H1 (cell line): ENCODE results near the gene LPP. TPM values are rescaled to one million over a fixed set of nuclear protein-coding genes. Genes with fewer than 3 reads are reported as not detected.

Experiments
- CTCF ChIA-PET: fragments of 300-600 bp; sonication (Branson Sonifier 250); formaldehyde crosslinking; loops from one replicate; lab custom pipeline; 2021; ENCODE audit not compliant: partially characterized antibody; lab: Charles Lee
- POLR2A ChIA-PET: fragments of 300-600 bp; sonication (Branson Sonifier 250); formaldehyde crosslinking; loops from one replicate; lab custom pipeline; 2021; ENCODE audit warnings: inconsistent platforms; ENCODE audit not compliant: partially characterized antibody; lab: Charles Lee
- DNase-seq, 2 experiments: peaks; one replicate each; pipeline versions ENCODE4 v3.0.0 to v3.0.0-alpha.2; 2010 to 2022; ENCODE audit warnings: low spot score in 2 of 2, low read depth in 1 of 2, mixed read lengths in 1 of 2
- FAIRE-seq: peaks from 2 replicates; lab custom pipeline; 2011; peaks lifted over from hg19 to GRCh38; lab: Jason Lieb, UNC
- H2AFZ ChIP-seq: 2 replicates; pipeline ENCODE4 v1.8.1; 2012; ENCODE audit warnings: low read length, inconsistent platforms
- H2AK5ac ChIP-seq: 2 replicates; pipeline ENCODE4 v1.6.1; 2013; ENCODE audit warnings: low read depth, low read length
- H2BK120ac ChIP-seq: replicated peaks from 2 replicates; pipeline ENCODE3; 2013; ENCODE audit warnings: low read depth, low read length, inconsistent platforms
- H2BK12ac ChIP-seq: 2 replicates; pipeline ENCODE4 v1.6.1; 2013; ENCODE audit warnings: low read depth, low read length
- H2BK15ac ChIP-seq: 2 replicates; pipeline ENCODE4 v1.6.1; 2013; ENCODE audit warnings: low read length
- H2BK20ac ChIP-seq: 2 replicates; pipeline ENCODE4 v1.6.1; 2013; ENCODE audit warnings: low read length
- H2BK5ac ChIP-seq: 2 replicates; pipeline ENCODE4 v1.6.1; 2013; ENCODE audit warnings: low read depth, low read length
- H3K14ac ChIP-seq: 2 replicates; pipeline ENCODE4 v1.6.1; 2013; ENCODE audit warnings: inconsistent platforms; ENCODE audit not compliant: insufficient read length
- H3K18ac ChIP-seq: 2 replicates; pipeline ENCODE4 v1.6.1; 2013; ENCODE audit warnings: low read length; ENCODE audit errors: extremely low read depth
- H3K23ac ChIP-seq: 2 replicates; pipeline ENCODE4 v1.6.1; 2013; ENCODE audit warnings: inconsistent platforms; ENCODE audit not compliant: insufficient read length
- H3K23me2 ChIP-seq: 2 replicates; pipeline ENCODE4 v1.6.1; 2013; ENCODE audit warnings: low read depth, low read length
- H3K27ac ChIP-seq: 2 replicates; pipeline ENCODE4 v1.6.1; 2011; ENCODE audit warnings: low read depth, low read length, inconsistent platforms
- H3K27me3 ChIP-seq, 4 experiments: replicated peaks in 1 of 4; 1 replicate in 1 of 4; 2 replicates in 3 of 4; pipeline versions ENCODE4 v1.6.1 to v1.8.1; 2011 to 2013; ENCODE audit warnings: low read length in 3 of 4, mild to moderate bottlenecking in 3 of 4, inconsistent platforms in 2 of 4, mixed read lengths in 2 of 4, moderate library complexity in 1 of 4; ENCODE audit not compliant: control insufficient read depth in 3 of 4, insufficient read depth in 3 of 4; ENCODE audit errors: extremely low read depth in 1 of 4
- H3K36me3 ChIP-seq, 4 experiments: 2 replicates each; pipeline versions ENCODE4 v1.6.1 to v1.8.1; 2011 to 2013; ENCODE audit warnings: mild to moderate bottlenecking in 4 of 4, low read length in 3 of 4, moderate library complexity in 2 of 4, control low read depth in 1 of 4, inconsistent platforms in 1 of 4; ENCODE audit not compliant: insufficient read depth in 4 of 4, control insufficient read depth in 2 of 4
- H3K4ac ChIP-seq: replicated peaks from 2 replicates; pipeline ENCODE3; 2013; ENCODE audit warnings: low read length, low read depth, mixed read lengths, inconsistent platforms; ENCODE audit not compliant: insufficient read length
- H3K4me1 ChIP-seq, 4 experiments: replicated peaks in 1 of 4; 1 replicate in 1 of 4; 2 replicates in 3 of 4; pipeline versions ENCODE4 v1.6.1 to v1.8.1; 2011 to 2013; ENCODE audit warnings: low read length in 3 of 4, inconsistent platforms in 2 of 4, mixed read lengths in 1 of 4; ENCODE audit not compliant: insufficient read depth in 4 of 4, control insufficient read depth in 3 of 4
- H3K4me2 ChIP-seq, 2 experiments: 2 replicates each; pipeline versions ENCODE4 v1.6.1 to v1.8.1; 2011 to 2013; ENCODE audit warnings: low read depth in 2 of 2, low read length in 2 of 2, control low read depth in 1 of 2, inconsistent platforms in 1 of 2, mild to moderate bottlenecking in 1 of 2; ENCODE audit not compliant: insufficient read depth in 1 of 2
- H3K4me3 ChIP-seq, 4 experiments: fragments of 200-600, 300-600 bp in 1 of 4; sonication (generic), shearing (Covaris generic), sonication (Bioruptor Twin) in 1 of 4; 2 replicates each; pipeline versions ENCODE4 v1.5.1 to v1.8.1; 2011 to 2016; ENCODE audit warnings: low read length in 4 of 4, low read depth in 3 of 4, control low read depth in 2 of 4, inconsistent platforms in 2 of 4, mild to moderate bottlenecking in 2 of 4, mixed read lengths in 1 of 4, moderate library complexity in 1 of 4; ENCODE audit not compliant: insufficient read depth in 2 of 4; ENCODE audit errors: extremely low read depth in 1 of 4
- H3K56ac ChIP-seq: replicated peaks from 2 replicates; pipeline ENCODE3; 2013; ENCODE audit warnings: low read depth, mild to moderate bottlenecking, mixed read lengths, low read length, inconsistent platforms; ENCODE audit not compliant: insufficient read length
- H3K79me1 ChIP-seq: 2 replicates; pipeline ENCODE4 v1.6.1; 2013; ENCODE audit warnings: low read depth, low read length, control low read depth
- H3K79me2 ChIP-seq, 2 experiments: 2 replicates each; pipeline versions ENCODE4 v1.6.1 to v1.8.1; 2012 to 2013; ENCODE audit warnings: low read length in 2 of 2, mild to moderate bottlenecking in 2 of 2, inconsistent platforms in 1 of 2; ENCODE audit not compliant: insufficient read depth in 2 of 2, control insufficient read depth in 1 of 2
- H3K9ac ChIP-seq, 4 experiments: replicated peaks in 1 of 4; 1 replicate in 1 of 4; 2 replicates in 3 of 4; pipeline versions ENCODE4 v1.6.1 to v1.8.1; 2011 to 2013; ENCODE audit warnings: low read depth in 3 of 4, low read length in 3 of 4, control low read depth in 2 of 4, mild to moderate bottlenecking in 2 of 4, moderate library complexity in 2 of 4, inconsistent platforms in 1 of 4; ENCODE audit errors: extremely low read depth in 1 of 4
- H3K9me3 ChIP-seq, 2 experiments: 2 replicates each; pipeline versions ENCODE4 v1.6.1 to v1.8.1; 2012 to 2013; ENCODE audit warnings: mild to moderate bottlenecking in 2 of 2, moderate library complexity in 2 of 2, control low read depth in 1 of 2, inconsistent platforms in 1 of 2, low read depth in 1 of 2, low read length in 1 of 2, mixed read lengths in 1 of 2; ENCODE audit not compliant: insufficient read depth in 2 of 2
- H4K20me1 ChIP-seq, 2 experiments: replicated peaks in 1 of 2; 2 replicates each; pipeline versions ENCODE3 to v1.8.1; 2011 to 2013; ENCODE audit warnings: inconsistent platforms in 2 of 2, low read length in 2 of 2, mild to moderate bottlenecking in 1 of 2; ENCODE audit not compliant: insufficient read depth in 2 of 2, control insufficient read depth in 1 of 2
- H4K5ac ChIP-seq: 2 replicates; pipeline ENCODE4 v1.6.1; 2013; ENCODE audit warnings: low read length, low read depth, mixed read lengths, inconsistent platforms; ENCODE audit not compliant: insufficient read length
- H4K8ac ChIP-seq: 2 replicates; pipeline ENCODE4 v1.8.0; 2013; ENCODE audit warnings: mild to moderate bottlenecking, moderate library complexity, low read length, inconsistent platforms; ENCODE audit not compliant: insufficient read depth; ENCODE audit errors: extremely low read depth
- H4K91ac ChIP-seq: replicated peaks from 2 replicates; pipeline ENCODE3; 2013; ENCODE audit warnings: low read length, mixed read lengths, inconsistent platforms; ENCODE audit not compliant: insufficient read length
- BRCA1 ChIP-seq: IDR thresholded peaks from 2 replicates; pipeline ENCODE4 v1.6.1; 2012; ENCODE audit warnings: low read depth, low read length, improper control_type of control experiment
- CBX8 ChIP-seq: fragments of 300-800, 300-1000 bp; sonication (generic); IDR thresholded peaks from 2 replicates; pipeline ENCODE4 v1.7.1; 2016; ENCODE audit warnings: low read depth, low read length, borderline replicate concordance
- CHD2 ChIP-seq: IDR thresholded peaks from 2 replicates; pipeline ENCODE4 v1.6.1; 2012; ENCODE audit warnings: low read length, improper control_type of control experiment
- CREB1 ChIP-seq: IDR thresholded peaks from 2 replicates; pipeline ENCODE4 v1.6.1; 2012; ENCODE audit warnings: inconsistent platforms
- EGR1 ChIP-seq: IDR thresholded peaks from 2 replicates; pipeline ENCODE4 v1.6.1; 2011; ENCODE audit warnings: low read depth, low read length, borderline replicate concordance
- FOSL1 ChIP-seq: IDR thresholded peaks from 2 replicates; pipeline ENCODE4 v1.6.1; 2011; ENCODE audit warnings: mild to moderate bottlenecking, low read depth, low read length, moderate library complexity; ENCODE audit not compliant: insufficient read depth
- JUN ChIP-seq: IDR thresholded peaks from 2 replicates; pipeline ENCODE4 v1.6.1; 2011; ENCODE audit warnings: low read depth, mild to moderate bottlenecking, improper control_type of control experiment, low read length
- JUND ChIP-seq: IDR thresholded peaks from 2 replicates; pipeline ENCODE4 v1.6.1; 2011; ENCODE audit warnings: mild to moderate bottlenecking, improper control_type of control experiment, low read length
- SAP30 ChIP-seq: fragments of 300-600 bp; sonication (generic); IDR thresholded peaks from 2 replicates; pipeline ENCODE4 v1.7.1; 2012; ENCODE audit warnings: low read length, moderate library complexity, mild to moderate bottlenecking, inconsistent platforms; ENCODE audit not compliant: insufficient read depth, insufficient replicate concordance
- SUZ12 ChIP-seq: fragments of 200-600 bp; sonication (generic); IDR thresholded peaks from 2 replicates; pipeline ENCODE4 v1.6.1; 2012; ENCODE audit warnings: mild to moderate bottlenecking, inconsistent platforms, low read length, moderate library complexity, mixed read lengths
- TAF1 ChIP-seq: IDR thresholded peaks from 2 replicates; pipeline ENCODE4 v1.6.1; 2011; ENCODE audit warnings: mild to moderate bottlenecking, low read depth, low read length
- TBP ChIP-seq: IDR thresholded peaks from 2 replicates; pipeline ENCODE4 v1.6.1; 2011; ENCODE audit warnings: low read depth, low read length, improper control_type of control experiment
- WGBS, 2 experiments: shearing (Covaris generic) in 1 of 2; methylation state at CpG; one replicate each; pipeline versions ENCODE4 v1.1.6 to v1.1.7; 2013 to 2015; ENCODE audit warnings: low lambda C conversion rate in 2 of 2, mixed read lengths in 2 of 2, inconsistent platforms in 1 of 2, low coverage in 1 of 2, missing lambda C conversion rate in 1 of 2; ENCODE audit not compliant: insufficient replicate concordance in 2 of 2, insufficient coverage in 1 of 2, insufficient read length in 1 of 2; ENCODE audit errors: extremely low coverage in 1 of 2, missing lambda C conversion rate in 1 of 2; 5-methylcytosine and 5-hydroxymethylcytosine counted together
- polyA plus RNA-seq, 7 experiments: library from polyadenylated mRNA; depleted of rRNA in 3 of 7; stranded (reverse) in 5 of 7; unstranded in 2 of 7; fragments of >200 nt in 5 of 7; fragments of 200-250 nt in 2 of 7; gene quantifications; 1 replicate in 5 of 7; 2 replicates in 1 of 7; 4 replicates in 1 of 7; pipeline versions ENCODE4 v1.2.1 to v1.2.3, GENCODE V29; 2011 to 2013; ENCODE audit warnings: missing spikeins in 2 of 7, mixed read lengths in 2 of 7
- total RNA-seq: library from RNA; stranded (reverse); fragmentation: NEBNext Ultra II Directional; extraction: Animal tissue kit (Norgen Biotek cat#: 25700); gene quantifications from 2 replicates; pipeline ENCODE4 v1.2.1, GENCODE V29; 2021
- TF ChIP-seq, protein P1 (sequence below), 3 experiments: IDR thresholded peaks; 1 replicate in 2 of 3; 2 replicates in 1 of 3; pipeline versions ENCODE4 v1.5.1 to v1.6.1; 2011; ENCODE audit warnings: low read length in 3 of 3, mild to moderate bottlenecking in 3 of 3, inconsistent platforms in 2 of 3, low read depth in 1 of 3, moderate library complexity in 1 of 3; ENCODE audit not compliant: insufficient read depth in 1 of 3; ENCODE audit errors: control extremely low read depth in 1 of 3

Gene LPP
- total and polyA plus RNA-seq, 2 of the 8 experiments (the other 6 are each of a cell fraction or from before 2014, with no cell fraction given), result 10.0 to 53.3 TPM

DNA sequence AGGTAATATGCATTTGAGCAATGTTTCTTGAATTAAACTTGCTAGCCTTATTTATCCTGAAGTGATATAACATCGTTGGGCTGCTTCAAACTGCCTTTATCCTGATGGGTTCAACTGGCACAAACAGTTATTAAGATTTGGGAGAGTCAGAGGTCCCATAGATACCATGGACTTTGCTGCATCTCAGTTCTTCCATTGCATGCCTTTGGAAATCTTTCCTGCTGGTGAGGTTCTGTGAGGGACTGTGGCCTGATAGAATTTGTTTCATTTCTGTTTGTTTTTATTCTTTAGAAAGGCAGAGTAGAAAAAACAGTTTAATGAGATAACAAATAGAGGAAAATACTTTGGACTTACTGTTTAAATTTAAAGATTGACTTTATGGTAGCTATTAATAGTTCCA is 508.3 kb downstream of the LPP start:
- Histone ChIP-seq H2AK5ac (no peak overlapping the region), H2AFZ (no peak overlapping the region), H4K8ac (no peak overlapping the region), H2BK12ac (no peak overlapping the region), H3K27ac (no peak overlapping the region), H2BK120ac (no peak overlapping the region), H3K14ac (no peak overlapping the region), H3K56ac (no peak overlapping the region), H3K18ac (no peak overlapping the region), H2BK20ac (no peak overlapping the region), H3K23ac (no peak overlapping the region), H3K36me3 (no peaks in the 10 kb centered on the region), H3K4me2 (no peak overlapping the region), H2BK5ac (no peak overlapping the region), H3K79me2 (no peaks in the 10 kb centered on the region), H3K4ac (no peak overlapping the region), H4K20me1 (no peaks in the 10 kb centered on the region), H4K91ac (no peak overlapping the region), H3K23me2 (no peaks in the 10 kb centered on the region), H2BK15ac (no peak overlapping the region), H3K4me1 (no peaks in the 10 kb centered on the region), H3K4me3 (no peak overlapping the region), H4K5ac (no peak overlapping the region), H3K79me1 (no peaks in the 10 kb centered on the region), H3K27me3 (no peaks in the 10 kb centered on the region), H3K9me3 (no peaks in the 10 kb centered on the region), H3K9ac (no peak overlapping the region)
- FAIRE-seq, result no peak
- ChIA-PET CTCF (interaction anchor here (0.9 to 1.7 kb wide), 3 partner anchors 73 to 293 kb away, joined by 3 to 4 read pairs (median 3); no protein-coding TSS in a partner anchor), POLR2A (interaction anchor here (0.7 kb wide), 1 partner anchor 9 kb away, joined by 3 read pairs; no protein-coding TSS in a partner anchor)
- no peak for DNase-seq
- WGBS, 2 experiments, result 92% methylated on average over 1 of the region's 1 CpG; no CpG with 5 or more reads in 1 of the 2 experiments
- TF ChIP-seq SUZ12, result no peak
- TF ChIP-seq SAP30, result no peak
- no peak for TF ChIP-seq BRCA1
- TF ChIP-seq EGR1, result no peak
- no peak for TF ChIP-seq TAF1
- TF ChIP-seq CREB1, result no peak
- no peak for TF ChIP-seq CBX8
- TF ChIP-seq, protein P1, sequence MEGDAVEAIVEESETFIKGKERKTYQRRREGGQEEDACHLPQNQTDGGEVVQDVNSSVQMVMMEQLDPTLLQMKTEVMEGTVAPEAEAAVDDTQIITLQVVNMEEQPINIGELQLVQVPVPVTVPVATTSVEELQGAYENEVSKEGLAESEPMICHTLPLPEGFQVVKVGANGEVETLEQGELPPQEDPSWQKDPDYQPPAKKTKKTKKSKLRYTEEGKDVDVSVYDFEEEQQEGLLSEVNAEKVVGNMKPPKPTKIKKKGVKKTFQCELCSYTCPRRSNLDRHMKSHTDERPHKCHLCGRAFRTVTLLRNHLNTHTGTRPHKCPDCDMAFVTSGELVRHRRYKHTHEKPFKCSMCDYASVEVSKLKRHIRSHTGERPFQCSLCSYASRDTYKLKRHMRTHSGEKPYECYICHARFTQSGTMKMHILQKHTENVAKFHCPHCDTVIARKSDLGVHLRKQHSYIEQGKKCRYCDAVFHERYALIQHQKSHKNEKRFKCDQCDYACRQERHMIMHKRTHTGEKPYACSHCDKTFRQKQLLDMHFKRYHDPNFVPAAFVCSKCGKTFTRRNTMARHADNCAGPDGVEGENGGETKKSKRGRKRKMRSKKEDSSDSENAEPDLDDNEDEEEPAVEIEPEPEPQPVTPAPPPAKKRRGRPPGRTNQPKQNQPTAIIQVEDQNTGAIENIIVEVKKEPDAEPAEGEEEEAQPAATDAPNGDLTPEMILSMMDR (IDR thresholded peaks at IDR 0.05; ENCODE audit: control extremely low read depth in 1 of 3, insufficient read depth in 1 of 3, low read depth in 1 of 3, low read length in 3 of 3), result no peak
- no peak for TF ChIP-seq FOSL1
- no peak for TF ChIP-seq JUND
- TF ChIP-seq TBP, result no peak
- TF ChIP-seq CHD2, result no peak
- TF ChIP-seq JUN, result no peak
